Measurements from ENCODE around the gene FABP3.
"Not testable (repeated sequence)": the region's sequence is repeated elsewhere in the genome, so short reads cannot be mapped to it uniquely, and the experiment has no call there.

The FABP3 gene

GRCh38 chr1:31400393-31400792 is 27.5 kb upstream of the FABP3 start:
- no peak for DNase-seq (ENCODE audit: extremely low spot score, insufficient read length, low read depth)
- no peak for FAIRE-seq

GRCh38 chr1:31399976-31400375 is 27.1 kb upstream of the FABP3 start:
- FAIRE-seq: no peak
- DNase-seq (ENCODE audit: extremely low spot score, insufficient read length, low read depth): no peak

GRCh38 chr1:31398246-31398645 is 25.4 kb upstream of the FABP3 start:
- FAIRE-seq: no peak
- no peak for DNase-seq (ENCODE audit: extremely low spot score, insufficient read length, low read depth)

- no peak for DNase-seq (ENCODE audit: extremely low spot score, insufficient read length, low read depth)
- no peak for FAIRE-seq
Observed at GRCh38 chr1:31397360-31398095, 24.7 kb upstream of the FABP3 start.

DNA sequence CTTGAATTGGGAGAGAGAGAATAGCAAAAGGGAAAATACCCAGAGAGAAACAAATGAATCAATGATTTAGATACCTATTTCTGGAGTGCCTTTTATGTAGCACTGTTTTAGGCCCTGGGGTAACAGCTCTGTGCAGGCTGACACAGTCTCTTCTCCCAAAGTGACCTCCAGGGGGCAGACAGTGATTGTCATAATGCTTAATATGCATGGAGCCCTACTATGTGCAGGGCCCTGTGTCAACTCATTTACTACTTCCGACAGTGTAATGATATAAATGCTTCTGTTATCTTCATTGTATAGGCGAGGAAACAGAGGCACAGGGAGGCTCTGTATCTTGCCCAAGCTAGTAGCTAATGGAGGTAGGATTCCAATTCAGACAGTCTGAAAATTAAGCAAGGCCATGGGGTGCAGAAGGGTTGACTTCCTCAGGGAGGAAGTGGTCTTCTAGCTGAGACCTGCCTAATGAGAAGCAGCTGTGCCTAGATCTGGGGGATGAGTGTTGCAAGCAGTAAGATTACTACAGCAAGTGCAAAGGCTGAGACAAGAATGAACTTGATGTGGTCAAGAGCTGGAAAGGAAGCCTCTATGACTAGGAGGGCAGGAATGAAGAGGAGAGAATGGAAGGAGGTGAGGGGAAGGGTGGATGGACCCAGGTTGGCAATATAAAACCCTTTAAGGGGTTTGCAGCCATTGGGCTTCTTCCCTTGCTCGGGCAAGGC is 23.9 kb upstream of the FABP3 start:
- DNase-seq (ENCODE audit: extremely low spot score, insufficient read length, low read depth) (no peak), FAIRE-seq (peak; percentile 41)

DNA sequence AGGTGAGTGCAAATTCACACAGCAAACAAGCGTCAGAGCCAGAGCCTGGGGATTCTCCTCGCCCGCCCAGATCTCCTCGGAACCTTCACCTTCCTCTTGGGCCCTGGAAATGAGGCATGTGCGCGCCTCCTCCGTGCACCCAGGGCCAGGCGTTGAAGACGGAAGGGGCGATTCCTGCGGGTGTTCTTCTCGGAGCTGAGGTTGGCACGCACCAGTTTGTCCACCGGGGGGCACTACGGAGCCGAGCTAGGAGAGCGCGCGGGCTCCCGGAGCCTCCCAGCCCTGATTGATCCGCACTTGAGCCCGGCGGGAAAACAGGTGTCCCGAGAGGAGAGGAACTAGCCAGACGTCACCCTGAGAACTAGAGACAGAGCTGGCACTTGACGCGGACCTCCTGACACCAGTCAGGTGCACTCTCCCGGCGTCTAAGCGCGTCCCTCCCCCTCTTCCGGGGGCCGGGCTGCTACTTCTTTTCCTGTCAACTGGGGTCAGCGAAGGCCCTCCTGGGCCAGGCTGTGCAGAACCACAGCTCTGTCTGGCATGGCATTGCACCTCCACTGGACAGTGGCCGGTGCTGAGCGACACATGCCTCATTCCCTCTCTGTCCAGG is 21.8 kb upstream of the FABP3 start:
- peak; percentile 95 for FAIRE-seq
- DNase-seq (ENCODE audit: extremely low spot score, insufficient read length, low read depth): peak; percentile 71

GRCh38 chr1:31393463-31393862 is 20.6 kb upstream of the FABP3 start:
- FAIRE-seq (no peak), DNase-seq (ENCODE audit: extremely low spot score, insufficient read length, low read depth) (no peak)

DNA sequence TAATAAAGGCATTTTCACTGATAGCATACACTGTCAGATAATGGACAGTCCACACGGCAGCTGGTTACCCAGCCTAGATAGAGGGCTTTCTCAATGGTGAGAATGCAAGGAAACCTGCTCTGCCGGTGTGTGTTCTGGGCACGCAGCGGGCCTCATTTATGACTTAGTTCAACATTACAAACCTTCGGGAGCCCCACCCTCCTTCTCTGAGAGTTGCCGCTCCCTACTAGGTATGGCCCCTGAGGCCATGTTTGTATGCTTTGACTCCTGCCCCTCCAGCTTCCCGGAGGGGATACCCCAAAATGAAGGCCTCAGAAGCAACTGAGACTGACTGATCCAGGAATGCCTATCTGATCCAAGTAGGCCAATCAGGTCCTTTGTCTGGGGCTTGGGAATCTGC is 17.2 kb upstream of the FABP3 start:
- FAIRE-seq (no peak), DNase-seq (ENCODE audit: extremely low spot score, insufficient read length, low read depth) (no peak)

DNA sequence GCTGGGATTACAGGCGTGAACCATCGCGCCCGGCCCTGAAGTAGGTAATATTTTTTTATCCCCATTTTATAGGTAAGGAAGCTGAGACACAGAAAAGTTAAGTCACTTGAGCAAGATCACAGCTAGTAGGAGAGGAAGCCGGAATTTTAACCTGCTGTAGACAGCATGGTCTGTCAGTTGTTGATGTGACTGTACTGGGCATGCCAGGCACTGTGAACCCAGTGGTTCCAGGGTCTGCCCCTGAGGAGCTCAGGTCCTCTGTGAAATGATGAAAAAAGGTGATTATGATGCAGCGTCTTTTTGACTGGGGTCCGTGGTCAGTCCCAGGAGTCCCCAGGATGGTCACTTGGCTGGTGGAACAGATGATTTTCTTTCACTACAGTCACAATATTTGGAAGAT is 16.7 kb upstream of the FABP3 start:
- DNase-seq (ENCODE audit: extremely low spot score, insufficient read length, low read depth): no peak
- FAIRE-seq: no peak

GRCh38 chr1:31387612-31388011 is 14.7 kb upstream of the FABP3 start:
- FAIRE-seq: no peak

GRCh38 chr1:31386576-31387243 is 13.8 kb upstream of the FABP3 start:
- FAIRE-seq; DNase-seq (ENCODE audit: extremely low spot score, insufficient read length, low read depth): not testable (repeated sequence)

More at GRCh38 chr1:31387612-31388011, 14.7 kb upstream of the FABP3 start:
- DNase-seq (ENCODE audit: extremely low spot score, insufficient read length, low read depth): no peak

GRCh38 chr1:31383967-31384366 is 11.1 kb upstream of the FABP3 start:
- DNase-seq (ENCODE audit: extremely low spot score, insufficient read length, low read depth) (no peak), FAIRE-seq (no peak)

- DNase-seq (ENCODE audit: extremely low spot score, insufficient read length, low read depth) (no peak), FAIRE-seq (no peak)
Observed at GRCh38 chr1:31382379-31382989, 9.6 kb upstream of the FABP3 start.

DNA sequence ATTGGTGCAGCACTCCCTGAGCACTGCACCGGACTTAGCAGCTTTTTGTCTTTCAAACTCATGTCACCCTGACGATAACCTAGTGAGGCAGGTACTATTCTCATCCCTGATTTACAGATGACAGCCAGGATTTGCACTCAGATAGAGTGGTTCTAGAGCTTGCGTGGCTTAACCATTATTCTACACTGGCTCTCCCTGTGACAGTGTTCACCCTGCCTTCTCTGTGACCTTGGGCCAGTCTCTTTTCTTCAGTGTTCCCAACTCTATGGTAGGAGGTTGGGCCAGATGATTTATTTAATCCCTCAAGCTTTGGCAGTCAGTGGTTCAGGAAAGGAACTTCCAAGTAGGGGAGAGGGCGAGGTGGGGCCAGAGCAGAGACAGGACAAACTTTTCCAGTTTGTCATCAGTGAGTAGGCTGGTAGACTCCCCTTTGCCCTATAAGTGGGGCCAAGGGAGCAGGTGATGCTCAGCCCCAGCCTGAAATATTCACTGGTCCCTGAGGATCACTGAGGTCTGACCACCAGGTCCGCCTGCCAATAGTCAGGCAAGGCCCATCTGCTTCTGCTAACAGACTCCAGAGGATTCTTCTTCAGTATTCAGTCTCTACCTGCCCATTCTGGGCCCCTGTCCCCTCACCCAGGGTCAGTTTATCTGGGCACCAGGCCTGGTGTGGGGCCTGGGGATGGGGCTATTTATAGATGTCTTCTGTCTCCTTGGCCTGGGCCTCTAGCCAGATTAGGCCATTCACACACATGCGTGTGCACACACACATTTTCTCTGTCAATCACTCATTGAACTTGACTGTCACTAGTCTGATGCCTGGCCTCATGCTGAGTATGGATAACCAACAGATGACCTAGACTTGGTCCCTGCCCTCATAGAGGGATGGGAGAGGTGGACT is 8.8 kb upstream of the FABP3 start:
- FAIRE-seq: no peak

DNA sequence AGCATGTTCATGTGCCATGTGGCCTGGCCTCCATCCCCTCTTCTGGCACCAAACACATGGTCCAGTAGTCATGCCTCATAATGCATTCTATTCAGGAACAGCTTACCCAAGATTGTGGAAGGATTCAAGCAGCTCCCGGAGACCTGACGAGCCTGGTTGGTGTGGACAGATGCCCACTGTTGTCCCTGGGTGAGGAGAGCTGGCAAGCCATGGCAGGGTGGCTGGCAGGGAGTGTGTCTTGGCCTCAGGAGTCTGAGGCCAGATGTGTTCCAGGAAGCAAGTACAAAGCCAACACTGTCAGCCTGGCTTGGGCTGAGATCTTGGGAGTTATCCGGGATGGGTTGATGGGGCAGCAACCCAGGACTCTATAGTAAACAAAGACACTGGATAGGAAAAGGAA is 7.3 kb upstream of the FABP3 start:
- DNase-seq (ENCODE audit: extremely low spot score, insufficient read length, low read depth): no peak
- no peak for FAIRE-seq

More for the DNA sequence above, 8.8 kb upstream of the FABP3 start:
- no peak for DNase-seq (ENCODE audit: extremely low spot score, insufficient read length, low read depth)

- FAIRE-seq: no peak
- DNase-seq (ENCODE audit: extremely low spot score, insufficient read length, low read depth): no peak
Observed at GRCh38 chr1:31378001-31378400, 5.1 kb upstream of the FABP3 start.

- no peak for FAIRE-seq
- no peak for DNase-seq (ENCODE audit: extremely low spot score, insufficient read length, low read depth)
Observed at GRCh38 chr1:31377364-31377863, 4.5 kb upstream of the FABP3 start.

DNA sequence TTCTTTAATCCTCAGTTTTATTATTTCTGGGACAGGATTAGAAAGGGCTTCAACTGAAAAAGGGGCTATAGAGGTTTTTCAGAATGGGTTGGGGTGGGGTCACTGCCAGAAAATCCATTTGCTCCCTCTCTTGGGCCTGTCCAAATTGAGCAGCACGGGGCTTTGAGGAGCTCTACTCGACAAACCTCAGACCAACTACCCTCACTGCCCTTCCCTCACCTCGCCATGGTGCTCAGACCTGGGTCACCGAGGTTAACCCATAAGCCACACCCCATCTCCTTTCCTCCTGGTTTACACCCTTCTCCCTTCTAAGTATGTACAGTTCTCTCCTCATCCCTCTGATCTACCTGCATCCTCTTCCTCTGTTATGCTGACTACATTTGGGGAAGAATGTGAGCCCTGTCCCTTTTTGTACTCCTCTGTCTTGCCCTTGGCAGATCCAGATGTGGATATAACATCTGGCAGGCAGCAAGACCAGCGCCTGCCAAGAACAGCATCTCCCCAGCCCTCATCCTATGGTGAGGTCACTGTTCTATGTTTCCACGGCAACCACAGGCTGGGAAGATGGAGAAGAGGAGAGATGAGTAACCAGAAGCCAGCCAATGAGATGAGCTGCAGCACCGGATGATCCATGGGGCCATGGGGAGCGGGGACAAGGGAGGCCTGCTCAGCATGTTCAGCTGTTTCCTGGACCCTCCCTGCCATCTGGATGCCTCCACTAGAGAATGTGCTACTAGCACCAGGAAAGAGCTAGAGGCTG is 3.7 kb upstream of the FABP3 start:
- no peak for FAIRE-seq

More for the DNA sequence above, 3.7 kb upstream of the FABP3 start:
- DNase-seq (ENCODE audit: extremely low spot score, insufficient read length, low read depth): no peak

Data from GM18507 (cell line).